HCT116 (cell line): ENCODE results near the gene TMEM205.
A peak's percentile ranks its signal among the peaks of the same experiment; 100 is the strongest.

Experiments used
- CEBPB ChIP-seq: IDR thresholded peaks from 2 replicates; pipeline ENCODE4 v1.6.1; 2012; ENCODE audit warnings: low read depth
- EZH2 ChIP-seq: fragments of 200-600 bp; sonication (generic); IDR thresholded peaks from 2 replicates; pipeline ENCODE4 v1.6.1; 2017; ENCODE audit warnings: antibody characterized with exemption, mixed run types
- EZH2phosphoT487 ChIP-seq: fragments of 200-600 bp; IDR thresholded peaks from 2 replicates; pipeline ENCODE4 v1.6.1; 2018; ENCODE audit warnings: antibody characterized with exemption, borderline replicate concordance
- JUND ChIP-seq: IDR thresholded peaks from 2 replicates; pipeline ENCODE4 v1.6.1; 2012
- MAX ChIP-seq: IDR thresholded peaks from 2 replicates; pipeline ENCODE4 v1.6.1; 2012
- POLR2A ChIP-seq: IDR thresholded peaks from 2 replicates; pipeline ENCODE4 v1.7.0; 2011; ENCODE audit warnings: borderline replicate concordance; ENCODE audit not compliant: insufficient read depth, insufficient read length; ENCODE audit errors: extremely low read depth
- POLR2AphosphoS5 ChIP-seq: IDR thresholded peaks from 2 replicates; pipeline ENCODE4 v1.6.1; 2011; ENCODE audit warnings: mild to moderate bottlenecking, low read depth, low read length, moderate library complexity
- RAD21 ChIP-seq: IDR thresholded peaks from 2 replicates; pipeline ENCODE4 v1.6.1; 2012; ENCODE audit warnings: low read depth, mild to moderate bottlenecking
- TF ChIP-seq, protein P1 (sequence below), 3 experiments: fragments of 200-600 bp in 1 of 3; sonication (generic) in 1 of 3; IDR thresholded peaks in 2 of 3; conservative IDR thresholded peaks in 1 of 3; 2 replicates each; pipeline ENCODE4 v1.5.1; 2012 to 2017; ENCODE audit warnings: low read depth in 2 of 3, low read length in 2 of 3, antibody characterized with exemption in 1 of 3, borderline replicate concordance in 1 of 3, control low read depth in 1 of 3, mild to moderate bottlenecking in 1 of 3, mixed read lengths in 1 of 3, mixed run types in 1 of 3, moderate library complexity in 1 of 3; ENCODE audit not compliant: insufficient read depth in 1 of 3
- TF ChIP-seq, protein P2 (sequence below): IDR thresholded peaks from 2 replicates; pipeline ENCODE4 v1.6.1; 2012

- TF ChIP-seq, protein P1, sequence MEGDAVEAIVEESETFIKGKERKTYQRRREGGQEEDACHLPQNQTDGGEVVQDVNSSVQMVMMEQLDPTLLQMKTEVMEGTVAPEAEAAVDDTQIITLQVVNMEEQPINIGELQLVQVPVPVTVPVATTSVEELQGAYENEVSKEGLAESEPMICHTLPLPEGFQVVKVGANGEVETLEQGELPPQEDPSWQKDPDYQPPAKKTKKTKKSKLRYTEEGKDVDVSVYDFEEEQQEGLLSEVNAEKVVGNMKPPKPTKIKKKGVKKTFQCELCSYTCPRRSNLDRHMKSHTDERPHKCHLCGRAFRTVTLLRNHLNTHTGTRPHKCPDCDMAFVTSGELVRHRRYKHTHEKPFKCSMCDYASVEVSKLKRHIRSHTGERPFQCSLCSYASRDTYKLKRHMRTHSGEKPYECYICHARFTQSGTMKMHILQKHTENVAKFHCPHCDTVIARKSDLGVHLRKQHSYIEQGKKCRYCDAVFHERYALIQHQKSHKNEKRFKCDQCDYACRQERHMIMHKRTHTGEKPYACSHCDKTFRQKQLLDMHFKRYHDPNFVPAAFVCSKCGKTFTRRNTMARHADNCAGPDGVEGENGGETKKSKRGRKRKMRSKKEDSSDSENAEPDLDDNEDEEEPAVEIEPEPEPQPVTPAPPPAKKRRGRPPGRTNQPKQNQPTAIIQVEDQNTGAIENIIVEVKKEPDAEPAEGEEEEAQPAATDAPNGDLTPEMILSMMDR (IDR thresholded peaks at IDR 0.05 in 2 of 3, conservative IDR thresholded peaks at IDR 0.05 in 1 of 3; ENCODE audit: borderline replicate concordance in 1 of 3, insufficient read depth in 1 of 3, low read depth in 2 of 3, low read length in 2 of 3): no peak
- TF ChIP-seq MAX: no peak
- peak; percentile 44; the same call in 1 of the 2 replicates for TF ChIP-seq POLR2AphosphoS5
- TF ChIP-seq, protein P2, sequence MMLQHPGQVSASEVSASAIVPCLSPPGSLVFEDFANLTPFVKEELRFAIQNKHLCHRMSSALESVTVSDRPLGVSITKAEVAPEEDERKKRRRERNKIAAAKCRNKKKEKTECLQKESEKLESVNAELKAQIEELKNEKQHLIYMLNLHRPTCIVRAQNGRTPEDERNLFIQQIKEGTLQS: no peak
- TF ChIP-seq EZH2: no peak
- no peak for TF ChIP-seq RAD21
- no peak for TF ChIP-seq POLR2A
- no peak for TF ChIP-seq CEBPB
- TF ChIP-seq EZH2phosphoT487: no peak
- TF ChIP-seq JUND: no peak
These were observed 31.2 kb upstream of the TMEM205 start for GRCh38 chr19:11377237-11377636.
